ENCODE results near the gene DLL4. TPM values are rescaled to one million over a fixed set of nuclear protein-coding genes. Genes with fewer than 3 reads are reported as not detected.

The DLL4 gene
- total RNA-seq, 1 donor from 2014 or later = 0.50 TPM

- TF ChIP-seq, protein P1, sequence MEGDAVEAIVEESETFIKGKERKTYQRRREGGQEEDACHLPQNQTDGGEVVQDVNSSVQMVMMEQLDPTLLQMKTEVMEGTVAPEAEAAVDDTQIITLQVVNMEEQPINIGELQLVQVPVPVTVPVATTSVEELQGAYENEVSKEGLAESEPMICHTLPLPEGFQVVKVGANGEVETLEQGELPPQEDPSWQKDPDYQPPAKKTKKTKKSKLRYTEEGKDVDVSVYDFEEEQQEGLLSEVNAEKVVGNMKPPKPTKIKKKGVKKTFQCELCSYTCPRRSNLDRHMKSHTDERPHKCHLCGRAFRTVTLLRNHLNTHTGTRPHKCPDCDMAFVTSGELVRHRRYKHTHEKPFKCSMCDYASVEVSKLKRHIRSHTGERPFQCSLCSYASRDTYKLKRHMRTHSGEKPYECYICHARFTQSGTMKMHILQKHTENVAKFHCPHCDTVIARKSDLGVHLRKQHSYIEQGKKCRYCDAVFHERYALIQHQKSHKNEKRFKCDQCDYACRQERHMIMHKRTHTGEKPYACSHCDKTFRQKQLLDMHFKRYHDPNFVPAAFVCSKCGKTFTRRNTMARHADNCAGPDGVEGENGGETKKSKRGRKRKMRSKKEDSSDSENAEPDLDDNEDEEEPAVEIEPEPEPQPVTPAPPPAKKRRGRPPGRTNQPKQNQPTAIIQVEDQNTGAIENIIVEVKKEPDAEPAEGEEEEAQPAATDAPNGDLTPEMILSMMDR (IDR thresholded peaks at IDR 0.05; ENCODE audit: insufficient read depth, low read length, poor library complexity, severe bottlenecking) = no peak
- no peak for DNase-seq (ENCODE audit: low read depth)
- H3K36me3 ChIP-seq (ENCODE audit: control insufficient read depth, insufficient read depth, low read length) = no peaks in the 10 kb centered on the region
- no peaks in the 10 kb centered on the region for H3K27me3 ChIP-seq (ENCODE audit: control insufficient read depth, insufficient read depth, low read length)
- no peak overlapping the region for H3K4me3 ChIP-seq (ENCODE audit: low read depth, low read length)
Observed at GRCh38 chr15:40911141-40911540, 18.0 kb upstream of the DLL4 start.

- no peak for DNase-seq (ENCODE audit: low read depth)
- TF ChIP-seq, protein P1 (IDR thresholded peaks at IDR 0.05; ENCODE audit: insufficient read depth, low read length, poor library complexity, severe bottlenecking) = no peak
Observed at GRCh38 chr15:40911693-40912092, 17.4 kb upstream of the DLL4 start.

GRCh38 chr15:40912478-40912877 lies 16.7 kb upstream of the DLL4 start:
- no peaks in the 10 kb centered on the region for H3K27me3 ChIP-seq (ENCODE audit: control insufficient read depth, insufficient read depth, low read length)
- TF ChIP-seq, protein P1 (IDR thresholded peaks at IDR 0.05; ENCODE audit: insufficient read depth, low read length, poor library complexity, severe bottlenecking) = no peak
- H3K36me3 ChIP-seq (ENCODE audit: control insufficient read depth, insufficient read depth, low read length) = no peaks in the 10 kb centered on the region
- H3K4me3 ChIP-seq (ENCODE audit: low read depth, low read length) = no peak overlapping the region
- DNase-seq (ENCODE audit: low read depth) = no peak

More at GRCh38 chr15:40911693-40912092, 17.4 kb upstream of the DLL4 start:
- H3K36me3 ChIP-seq (ENCODE audit: control insufficient read depth, insufficient read depth, low read length) = no peaks in the 10 kb centered on the region
- no peak overlapping the region for H3K4me3 ChIP-seq (ENCODE audit: low read depth, low read length)
- H3K27me3 ChIP-seq (ENCODE audit: control insufficient read depth, insufficient read depth, low read length) = no peaks in the 10 kb centered on the region

DNA sequence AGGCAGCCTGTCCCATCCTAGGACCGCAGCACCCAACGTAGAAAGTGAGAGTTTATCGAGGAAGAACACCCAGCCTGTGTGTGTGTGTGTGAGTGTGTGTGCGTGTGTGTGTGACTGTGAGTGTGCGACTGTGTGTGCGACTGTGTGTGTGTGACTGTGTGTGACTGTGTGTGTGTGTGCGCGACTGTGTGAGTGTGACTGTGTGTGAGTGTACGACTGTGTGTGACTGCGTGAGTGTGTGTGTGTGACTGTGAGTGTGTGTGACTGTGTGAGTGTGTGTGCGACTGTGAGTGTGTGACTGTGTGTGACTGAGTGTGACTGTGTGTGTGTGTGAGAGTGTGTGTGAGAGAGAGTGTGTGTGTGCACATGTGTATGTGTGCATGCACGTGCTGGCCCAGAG lies 15.1 kb upstream of the DLL4 start:
- no peak for DNase-seq (ENCODE audit: low read depth)
- Histone ChIP-seq H3K27me3 (ENCODE audit: control insufficient read depth, insufficient read depth, low read length) (peaks cover 4% of the 10 kb centered on the region), H3K36me3 (ENCODE audit: control insufficient read depth, insufficient read depth, low read length) (no peaks in the 10 kb centered on the region), H3K4me3 (ENCODE audit: low read depth, low read length) (no peak overlapping the region)
- TF ChIP-seq, protein P1 (IDR thresholded peaks at IDR 0.05; ENCODE audit: insufficient read depth, low read length, poor library complexity, severe bottlenecking) = no peak

DNA sequence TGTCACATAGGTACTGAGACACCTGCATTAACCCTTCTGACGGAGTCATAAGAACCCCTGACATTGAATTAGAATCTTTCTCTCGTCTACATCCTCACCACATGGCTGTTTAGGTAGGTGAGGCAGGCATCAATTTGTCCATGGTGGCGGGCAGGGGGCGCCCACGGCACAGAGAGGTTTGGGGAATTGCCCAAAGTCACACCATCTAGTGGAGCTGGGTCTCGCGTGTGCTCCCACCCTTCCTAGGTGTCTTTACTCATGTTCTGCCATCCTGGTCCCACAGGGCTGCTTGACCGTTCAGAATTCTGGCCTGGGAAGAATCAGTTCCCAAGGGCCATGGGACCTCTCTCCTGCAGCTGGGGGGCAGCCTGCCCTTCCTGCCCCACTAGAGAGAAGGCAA lies 14.7 kb upstream of the DLL4 start:
- TF ChIP-seq, protein P1 (IDR thresholded peaks at IDR 0.05; ENCODE audit: insufficient read depth, low read length, poor library complexity, severe bottlenecking) = no peak
- Histone ChIP-seq H3K4me3 (ENCODE audit: low read depth, low read length) (no peak overlapping the region), H3K27me3 (ENCODE audit: control insufficient read depth, insufficient read depth, low read length) (peaks cover 4% of the 10 kb centered on the region), H3K36me3 (ENCODE audit: control insufficient read depth, insufficient read depth, low read length) (no peaks in the 10 kb centered on the region)
- DNase-seq (ENCODE audit: low read depth) = no peak

DNA sequence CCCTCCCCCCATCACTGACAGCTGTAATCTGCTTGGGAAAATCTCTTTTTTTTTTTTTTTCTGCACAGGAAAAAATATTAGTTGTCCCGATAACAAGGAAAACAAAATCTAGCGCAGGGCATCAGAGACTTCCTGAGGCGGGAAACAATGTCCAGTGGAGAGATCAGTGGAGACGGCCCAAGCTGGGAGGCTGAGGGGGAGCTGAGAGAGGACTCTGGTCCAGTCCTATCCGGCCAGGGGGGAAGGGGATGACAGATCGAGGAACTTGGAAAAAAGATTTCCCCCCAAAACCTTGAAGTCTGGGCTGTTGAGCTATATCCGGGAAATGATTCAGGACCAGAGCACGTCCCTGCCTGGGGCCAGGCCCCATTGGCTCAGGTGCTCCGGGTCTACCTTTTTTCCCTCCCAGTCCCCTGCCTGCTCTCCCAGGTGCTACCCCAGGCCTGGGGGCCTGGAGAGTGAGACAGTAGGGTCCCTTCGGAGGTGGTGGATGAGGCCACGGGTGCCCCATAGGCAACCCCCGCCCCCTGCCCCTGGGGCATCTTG lies 14.0 kb upstream of the DLL4 start:
- TF ChIP-seq, protein P1 (IDR thresholded peaks at IDR 0.05; ENCODE audit: insufficient read depth, low read length, poor library complexity, severe bottlenecking) = no peak
- Histone ChIP-seq H3K36me3 (ENCODE audit: control insufficient read depth, insufficient read depth, low read length) (no peaks in the 10 kb centered on the region), H3K27me3 (ENCODE audit: control insufficient read depth, insufficient read depth, low read length) (peaks cover 4% of the 10 kb centered on the region), H3K4me3 (ENCODE audit: low read depth, low read length) (no peak overlapping the region)
- DNase-seq (ENCODE audit: low read depth) = no peak
